Glomerular endothelial cell (primary cell): ENCODE measurements around the gene FFAR2. TPM values are rescaled to one million over a fixed set of nuclear protein-coding genes. Genes with fewer than 3 reads are reported as not detected.
"Not testable (repeated sequence)": the region's sequence is repeated elsewhere in the genome, so short reads cannot be mapped to it uniquely, and the experiment has no call there.

Source experiments
- DNase-seq: peaks from one replicate; pipeline ENCODE4 v3.0.0-alpha.2; 2011; ENCODE audit warnings: low read depth, low spot score; ENCODE audit errors: extremely low read depth
- total RNA-seq: library from RNA; depleted of rRNA; stranded (reverse); fragments of >200 nt; gene quantifications from 2 replicates; pipeline ENCODE4 v1.2.3, GENCODE V29; 2015

The FFAR2 gene
- not detected in 2 replicates for total RNA-seq

- no peak for DNase-seq
These were observed at the start of gene FFAR2 for GRCh38 chr19:35447606-35448469. FFAR2 (plus strand) TSS chr19:35448257; CDS start chr19:35449715, 1,458 bp downstream.

GRCh38 chr19:35398570-35398969 is 49.5 kb upstream of the FFAR2 start:
- DNase-seq = no peak

- DNase-seq = no peak
These were observed 48.8 kb upstream of the FFAR2 start for GRCh38 chr19:35399231-35399630.

GRCh38 chr19:35399948-35400772 is 47.9 kb upstream of the FFAR2 start:
- DNase-seq = no peak

- DNase-seq = no peak
These were observed 47.3 kb upstream of the FFAR2 start for GRCh38 chr19:35400773-35401100.

- DNase-seq = not testable (repeated sequence)
These were observed 46.6 kb upstream of the FFAR2 start for GRCh38 chr19:35401416-35401815.

GRCh38 chr19:35403116-35403760 is 44.8 kb upstream of the FFAR2 start:
- no peak for DNase-seq

GRCh38 chr19:35404879-35405622 is 43.0 kb upstream of the FFAR2 start:
- DNase-seq = no peak

GRCh38 chr19:35407619-35408018 is 40.4 kb upstream of the FFAR2 start:
- DNase-seq = no peak

- DNase-seq = no peak
These were observed 39.5 kb upstream of the FFAR2 start for GRCh38 chr19:35408284-35409171.

- no peak for DNase-seq
These were observed 38.9 kb upstream of the FFAR2 start for GRCh38 chr19:35409191-35409590.

GRCh38 chr19:35410487-35410886 is 37.6 kb upstream of the FFAR2 start:
- DNase-seq = no peak

- DNase-seq = no peak
These were observed 33.6 kb upstream of the FFAR2 start for GRCh38 chr19:35414442-35414841.

- no peak for DNase-seq
These were observed 31.7 kb upstream of the FFAR2 start for GRCh38 chr19:35416331-35416730.

- no peak for DNase-seq
These were observed 30.8 kb upstream of the FFAR2 start for GRCh38 chr19:35417278-35417677.

- DNase-seq = no peak
These were observed 30.1 kb upstream of the FFAR2 start for GRCh38 chr19:35417713-35418534.

- no peak for DNase-seq
These were observed 29.0 kb upstream of the FFAR2 start for GRCh38 chr19:35419046-35419445.

- DNase-seq = no peak
These were observed 28.3 kb upstream of the FFAR2 start for GRCh38 chr19:35419805-35420204.

- DNase-seq = no peak
These were observed 26.7 kb upstream of the FFAR2 start for GRCh38 chr19:35421362-35421761.
